ENCODE results near the gene MAP1A. TPM values are rescaled to one million over a fixed set of nuclear protein-coding genes. Genes with fewer than 3 reads are reported as not detected.

The MAP1A gene
- total and polyA plus RNA-seq, 2 donors (not counting 1 experiment from before 2014, with no cell fraction given), result 0.03 to 0.07 TPM

DNA sequence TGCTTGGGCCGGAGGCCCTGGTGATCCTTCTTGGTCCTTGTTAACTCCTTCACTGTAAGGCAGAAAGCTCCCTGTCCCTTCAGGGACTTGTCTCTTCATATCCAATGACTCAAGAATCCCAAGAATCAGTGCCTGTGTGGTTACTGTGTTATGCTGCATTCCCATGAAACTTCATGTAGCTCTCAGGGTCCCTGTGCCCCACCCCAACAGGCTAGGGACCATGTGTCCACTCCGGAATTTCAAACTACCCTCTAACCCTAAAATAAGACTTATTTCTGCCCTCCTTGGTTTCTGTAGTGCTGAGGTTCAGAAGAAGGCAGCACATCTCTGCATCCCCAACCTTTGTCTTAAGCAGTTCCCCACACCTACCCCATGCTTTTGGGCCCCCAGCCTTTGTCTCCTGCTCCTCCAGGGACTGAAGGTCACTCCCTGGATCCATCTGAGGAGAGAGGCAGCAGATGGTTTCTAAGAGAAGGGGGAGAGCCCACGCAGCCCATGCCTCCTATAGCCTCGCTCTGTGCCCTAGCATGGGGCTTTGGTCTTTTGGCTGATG, 531 bp upstream of the MAP1A start:
- Histone ChIP-seq H3K9ac (ENCODE audit: low read length) (no peak overlapping the region), H3K9me3 (ENCODE audit: control extremely low read depth in 1 of 3, control insufficient read depth in 2 of 3, insufficient read depth in 1 of 3, low read length in 2 of 3) (peaks cover 0 to 4% (median 0%) of the 10 kb centered on the region in 3 donors), H3K36me3 (replicated peaks in 1 of 2; ENCODE audit: control extremely low read depth in 1 of 2, control insufficient read depth in 1 of 2, extremely low read depth in 1 of 2, insufficient read depth in 2 of 2, low read length in 1 of 2) (no peaks in the 10 kb centered on the region), H3K4me3 (ENCODE audit: control extremely low read depth in 1 of 5, extremely low read depth in 1 of 5, insufficient read depth in 1 of 5, low read depth in 2 of 5, low read length in 4 of 5) (no peak overlapping the region), H3K4me1 (ENCODE audit: control insufficient read depth in 2 of 2, insufficient read depth in 2 of 2, low read length in 2 of 2) (peaks cover 21% of the 10 kb centered on the region in 2 donors), H3K79me2 (ENCODE audit: control insufficient read depth, insufficient read depth, low read length) (no peaks in the 10 kb centered on the region), H3K27me3 (replicated peaks in 1 of 4; ENCODE audit: control extremely low read depth in 1 of 4, control insufficient read depth in 3 of 4, insufficient read depth in 4 of 4, low read length in 3 of 4) (peaks cover 0 to 49% (median 26%) of the 10 kb centered on the region in 4 experiments), H3K27ac (ENCODE audit: low read length in 2 of 2) (no peak overlapping the region), H3K4me2 (replicated peaks; ENCODE audit: low read depth, low read length, poor library complexity, severe bottlenecking) (peak overlapping the region; percentile 2), H4K20me1 (ENCODE audit: control insufficient read depth, insufficient read depth, low read length, poor library complexity, severe bottlenecking) (no peaks in the 10 kb centered on the region), H2AFZ (ENCODE audit: insufficient read depth, low read depth, low read length, poor library complexity, severe bottlenecking) (no peak overlapping the region)
- TF ChIP-seq, protein P1, sequence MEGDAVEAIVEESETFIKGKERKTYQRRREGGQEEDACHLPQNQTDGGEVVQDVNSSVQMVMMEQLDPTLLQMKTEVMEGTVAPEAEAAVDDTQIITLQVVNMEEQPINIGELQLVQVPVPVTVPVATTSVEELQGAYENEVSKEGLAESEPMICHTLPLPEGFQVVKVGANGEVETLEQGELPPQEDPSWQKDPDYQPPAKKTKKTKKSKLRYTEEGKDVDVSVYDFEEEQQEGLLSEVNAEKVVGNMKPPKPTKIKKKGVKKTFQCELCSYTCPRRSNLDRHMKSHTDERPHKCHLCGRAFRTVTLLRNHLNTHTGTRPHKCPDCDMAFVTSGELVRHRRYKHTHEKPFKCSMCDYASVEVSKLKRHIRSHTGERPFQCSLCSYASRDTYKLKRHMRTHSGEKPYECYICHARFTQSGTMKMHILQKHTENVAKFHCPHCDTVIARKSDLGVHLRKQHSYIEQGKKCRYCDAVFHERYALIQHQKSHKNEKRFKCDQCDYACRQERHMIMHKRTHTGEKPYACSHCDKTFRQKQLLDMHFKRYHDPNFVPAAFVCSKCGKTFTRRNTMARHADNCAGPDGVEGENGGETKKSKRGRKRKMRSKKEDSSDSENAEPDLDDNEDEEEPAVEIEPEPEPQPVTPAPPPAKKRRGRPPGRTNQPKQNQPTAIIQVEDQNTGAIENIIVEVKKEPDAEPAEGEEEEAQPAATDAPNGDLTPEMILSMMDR (IDR thresholded peaks at IDR 0.05), result no peak
- no peak for TF ChIP-seq EZH2 (IDR thresholded peaks at IDR 0.05; ENCODE audit: borderline replicate concordance, insufficient read depth, low read depth, low read length, poor library complexity, severe bottlenecking)
- Mint-ChIP-seq H3K4me1 (peaks cover 22% of the 10 kb centered on the region), H3K4me3 (peak overlapping the region; percentile 36), H3K27me3 (peaks cover 52% of the 10 kb centered on the region), H3K27ac (no peak overlapping the region), H3K9me3 (ENCODE audit: insufficient read depth) (no peaks in the 10 kb centered on the region)
- intact Hi-C loops (cut with micrococcal nuclease), result loop anchor here (10.0 kb wide), 1 partner anchor 332 kb away; the partner anchor contains the start of gene CCNDBP1
- ATAC-seq (ENCODE audit: low read depth), result no peak
- ChIA-PET CTCF (interaction anchor here (0.8 to 6.5 kb wide), 2 partner anchors 24 to 150 kb away, joined by 3 to 97 read pairs; partner anchors contain the start of gene TP53BP1), POLR2A (no interaction called here)
- DNase-seq, result no peak
- 100% methylated on average over 1 of the region's 4 CpGs for WGBS (ENCODE audit: insufficient coverage)

DNA sequence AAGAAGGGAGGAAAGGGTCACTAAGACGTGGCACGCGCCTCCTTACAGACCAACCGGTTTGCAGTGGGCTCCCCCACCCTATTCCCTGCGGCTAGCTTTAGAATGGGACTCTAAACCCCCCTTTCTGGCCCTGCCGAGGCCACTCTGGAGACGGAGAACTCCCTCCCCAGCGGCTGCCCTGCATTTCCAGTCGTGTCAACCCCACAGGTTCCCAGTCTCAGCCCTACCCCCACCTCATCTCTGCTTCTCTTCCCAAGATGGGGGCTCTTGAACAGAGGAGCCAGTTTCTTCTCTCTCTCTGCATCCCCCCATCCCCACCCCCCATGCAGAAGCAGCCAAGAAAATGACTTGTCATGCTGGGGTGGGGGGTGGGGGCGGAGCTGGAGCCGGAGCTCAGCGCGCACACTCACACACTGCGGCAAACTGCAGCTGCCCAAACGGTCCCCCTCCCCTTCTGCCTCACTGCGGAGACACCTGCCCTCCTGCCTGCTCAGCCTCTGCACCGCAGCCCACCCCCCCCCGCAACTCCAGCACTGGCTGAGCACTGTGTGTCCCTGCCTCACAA, 871 bp downstream of the MAP1A start:
- Histone ChIP-seq H4K20me1 (ENCODE audit: control insufficient read depth, insufficient read depth, low read length, poor library complexity, severe bottlenecking) (no peaks in the 10 kb centered on the region), H3K9ac (ENCODE audit: low read length) (peak overlapping the region; percentile 33), H3K27ac (ENCODE audit: low read length in 2 of 2) (no peak overlapping the region), H2AFZ (ENCODE audit: insufficient read depth, low read depth, low read length, poor library complexity, severe bottlenecking) (peak overlapping the region; percentile 64), H3K4me1 (ENCODE audit: control insufficient read depth in 2 of 2, insufficient read depth in 2 of 2, low read length in 2 of 2) (peaks cover 21% of the 10 kb centered on the region in 2 donors), H3K36me3 (replicated peaks in 1 of 2; ENCODE audit: control extremely low read depth in 1 of 2, control insufficient read depth in 1 of 2, extremely low read depth in 1 of 2, insufficient read depth in 2 of 2, low read length in 1 of 2) (no peaks in the 10 kb centered on the region), H3K9me3 (ENCODE audit: control extremely low read depth in 1 of 3, control insufficient read depth in 2 of 3, insufficient read depth in 1 of 3, low read length in 2 of 3) (peaks cover 0 to 4% (median 0%) of the 10 kb centered on the region in 3 donors), H3K79me2 (ENCODE audit: control insufficient read depth, insufficient read depth, low read length) (no peaks in the 10 kb centered on the region), H3K27me3 (replicated peaks in 1 of 4; ENCODE audit: control extremely low read depth in 1 of 4, control insufficient read depth in 3 of 4, insufficient read depth in 4 of 4, low read length in 3 of 4) (peaks cover 0 to 45% (median 23%) of the 10 kb centered on the region in 4 experiments), H3K4me3 (ENCODE audit: control extremely low read depth in 1 of 5, extremely low read depth in 1 of 5, insufficient read depth in 1 of 5, low read depth in 2 of 5, low read length in 4 of 5) (peak overlapping the region in 1 of 5 experiments; percentile 43), H3K4me2 (replicated peaks; ENCODE audit: low read depth, low read length, poor library complexity, severe bottlenecking) (peak overlapping the region; percentile 68)
- peaks cover 48% of the 10 kb centered on the region for H3K27me3 Mint-ChIP-seq
- DNase-seq (peak; percentile 49), ATAC-seq (ENCODE audit: low read depth) (peak; percentile 68)
- intact Hi-C loops (cut with micrococcal nuclease), result loop anchor here (10.0 kb wide), 1 partner anchor 333 kb away; the partner anchor contains the start of gene CCNDBP1
- 7% methylated on average over 12 of the region's 18 CpGs for WGBS (ENCODE audit: insufficient coverage)
- H3K9me3 Mint-ChIP-seq (ENCODE audit: insufficient read depth), result no peaks in the 10 kb centered on the region
- peak overlapping the region; percentile 70 for H3K4me3 Mint-ChIP-seq
- peaks cover 22% of the 10 kb centered on the region for H3K4me1 Mint-ChIP-seq
- CTCF ChIA-PET, result interaction anchor here (1.1 kb wide), 1 partner anchor 26 kb away, joined by 3 read pairs; no protein-coding TSS in a partner anchor
- H3K27ac Mint-ChIP-seq, result no peak overlapping the region
- POLR2A ChIA-PET, result no interaction called here
- TF ChIP-seq EZH2 (IDR thresholded peaks at IDR 0.05; ENCODE audit: borderline replicate concordance, insufficient read depth, low read depth, low read length, poor library complexity, severe bottlenecking), result no peak
- TF ChIP-seq, protein P1 (IDR thresholded peaks at IDR 0.05), result no peak

Measured in B cell (primary cell).